ENCODE data around the gene SHISAL1. TPM values are rescaled to one million over a fixed set of nuclear protein-coding genes. Genes with fewer than 3 reads are reported as not detected.

The SHISAL1 gene
- total RNA-seq, 1 experiment from 2014 or later: 1.1 TPM

GRCh38 chr22:44269757-44270555 is 42.8 kb downstream of the SHISAL1 start:
- no peak overlapping the region for H2AFZ ChIP-seq (ENCODE audit: low read length)
- no peak overlapping the region for H3K4me3 ChIP-seq (ENCODE audit: low read length)
- H3K9me2 ChIP-seq (replicated peaks; ENCODE audit: low read length): no peaks in the 10 kb centered on the region
- H3F3A ChIP-seq (ENCODE audit: low read length, unreplicated experiment): no peaks in the 10 kb centered on the region
- ATAC-seq (no peak), DNase-seq (no peak)
- H3K4me1 ChIP-seq (ENCODE audit: insufficient read depth, low read length): no peaks in the 10 kb centered on the region
- H3K79me2 ChIP-seq (ENCODE audit: low read length): no peaks in the 10 kb centered on the region
- ChIA-PET POLR2A (ENCODE audit: unreplicated experiment) (no interaction called here), CTCF (no interaction called here)
- H3K27ac ChIP-seq (ENCODE audit: low read length): no peak overlapping the region
- no peaks in the 10 kb centered on the region for H3K27me3 ChIP-seq (ENCODE audit: low read length)
- intact Hi-C loops (cut with micrococcal nuclease): no loop called here
- no peaks in the 10 kb centered on the region for H4K20me1 ChIP-seq (ENCODE audit: low read length)
- H3K9me3 ChIP-seq (ENCODE audit: low read length): no peaks in the 10 kb centered on the region
- H3K36me3 ChIP-seq (ENCODE audit: low read depth, low read length): no peaks in the 10 kb centered on the region
- BruUV-seq (replicated peaks): no TSS peak
- no peak overlapping the region for H3K4me2 ChIP-seq (ENCODE audit: low read length)
- H3K9ac ChIP-seq (ENCODE audit: low read length): no peak overlapping the region
- no peak for TF ChIP-seq EZH2 (IDR thresholded peaks at IDR 0.05; ENCODE audit: low read length, unreplicated experiment)

- Histone ChIP-seq H3K27me3 (ENCODE audit: low read length) (no peaks in the 10 kb centered on the region), H3F3A (ENCODE audit: low read length, unreplicated experiment) (no peaks in the 10 kb centered on the region), H3K4me2 (ENCODE audit: low read length) (no peak overlapping the region), H4K20me1 (ENCODE audit: low read length) (no peaks in the 10 kb centered on the region), H2AFZ (ENCODE audit: low read length) (no peak overlapping the region), H3K4me3 (ENCODE audit: low read length) (no peak overlapping the region), H3K9me3 (ENCODE audit: low read length) (no peaks in the 10 kb centered on the region), H3K27ac (ENCODE audit: low read length) (no peak overlapping the region), H3K36me3 (ENCODE audit: low read depth, low read length) (no peaks in the 10 kb centered on the region), H3K9ac (ENCODE audit: low read length) (no peak overlapping the region), H3K9me2 (replicated peaks; ENCODE audit: low read length) (no peaks in the 10 kb centered on the region), H3K79me2 (ENCODE audit: low read length) (no peaks in the 10 kb centered on the region), H3K4me1 (ENCODE audit: insufficient read depth, low read length) (no peaks in the 10 kb centered on the region)
- BruUV-seq (replicated peaks): no TSS peak
- TF ChIP-seq CTCF (conservative IDR thresholded peaks at IDR 0.05; ENCODE audit: low read depth, low read length): no peak
- no peak for TF ChIP-seq EZH2phosphoT487 (IDR thresholded peaks at IDR 0.05; ENCODE audit: borderline replicate concordance, low read length)
- TF ChIP-seq EZH2 (IDR thresholded peaks at IDR 0.05; ENCODE audit: low read length, unreplicated experiment): no peak
- DNase-seq: no peak
- CTCF ChIA-PET: no interaction called here
- intact Hi-C loops (cut with micrococcal nuclease): no loop called here
- ATAC-seq: no peak
- POLR2A ChIA-PET (ENCODE audit: unreplicated experiment): no interaction called here
These were observed 43.6 kb downstream of the SHISAL1 start for GRCh38 chr22:44269117-44269498.

GRCh38 chr22:44268431-44269116 is 44.2 kb downstream of the SHISAL1 start:
- ChIA-PET CTCF (no interaction called here), POLR2A (ENCODE audit: unreplicated experiment) (no interaction called here)
- Histone ChIP-seq H3K9me3 (ENCODE audit: low read length) (no peaks in the 10 kb centered on the region), H3K36me3 (ENCODE audit: low read depth, low read length) (no peaks in the 10 kb centered on the region), H3K79me2 (ENCODE audit: low read length) (no peaks in the 10 kb centered on the region), H2AFZ (ENCODE audit: low read length) (no peak overlapping the region), H3K9ac (ENCODE audit: low read length) (no peak overlapping the region), H4K20me1 (ENCODE audit: low read length) (no peaks in the 10 kb centered on the region), H3K27ac (ENCODE audit: low read length) (no peak overlapping the region), H3K9me2 (replicated peaks; ENCODE audit: low read length) (no peaks in the 10 kb centered on the region), H3K4me2 (ENCODE audit: low read length) (no peak overlapping the region), H3K4me1 (ENCODE audit: insufficient read depth, low read length) (no peaks in the 10 kb centered on the region), H3K27me3 (ENCODE audit: low read length) (no peaks in the 10 kb centered on the region), H3K4me3 (ENCODE audit: low read length) (no peak overlapping the region), H3F3A (ENCODE audit: low read length, unreplicated experiment) (no peaks in the 10 kb centered on the region)
- no TSS peak for BruUV-seq (replicated peaks)
- ATAC-seq (no peak), DNase-seq (no peak)
- TF ChIP-seq EZH2 (IDR thresholded peaks at IDR 0.05; ENCODE audit: low read length, unreplicated experiment) (no peak), CTCF (conservative IDR thresholded peaks at IDR 0.05; ENCODE audit: low read depth, low read length) (no peak), EZH2phosphoT487 (IDR thresholded peaks at IDR 0.05; ENCODE audit: borderline replicate concordance, low read length) (no peak)
- intact Hi-C loops (cut with micrococcal nuclease): no loop called here

All from PC-3 (cell line).